Activated T-cell treated with anti-CD3 and anti-CD28 coated beads, Interleukin-2, amount 50 U/mL, for 1 hour (primary cell): ENCODE data around the gene RPS4Y2.

Source experiments
- DNase-seq: peaks from one replicate; pipeline ENCODE4 v3.0.0-alpha.2; 2020

Gene RPS4Y2

GRCh38 chrY:20755808-20756207, at the start of gene RPS4Y2:
Gene RPS4Y2, plus strand, starts transcription at chrY:20756108. Its CDS starts 56 bp downstream, at chrY:20756164.
- no peak for DNase-seq

GRCh38 chrY:20714391-20714790, 41.5 kb upstream of the RPS4Y2 start:
- DNase-seq: no peak

- DNase-seq: no peak
Measured at GRCh38 chrY:20726184-20726907, 29.6 kb upstream of the RPS4Y2 start.

GRCh38 chrY:20735200-20735599, 20.7 kb upstream of the RPS4Y2 start:
- DNase-seq: no peak

- DNase-seq: no peak
Measured at GRCh38 chrY:20739806-20740205, 16.1 kb upstream of the RPS4Y2 start.

- DNase-seq: no peak
Measured at GRCh38 chrY:20740609-20741008, 15.3 kb upstream of the RPS4Y2 start.

GRCh38 chrY:20745060-20745459, 10.8 kb upstream of the RPS4Y2 start:
- DNase-seq: no peak

GRCh38 chrY:20746919-20747318, 9.0 kb upstream of the RPS4Y2 start:
- DNase-seq: no peak

- no peak for DNase-seq
Measured at GRCh38 chrY:20763869-20764268, 8.0 kb downstream of the RPS4Y2 start.

- no peak for DNase-seq
Measured at GRCh38 chrY:20765117-20765516, 9.2 kb downstream of the RPS4Y2 start.

- DNase-seq: no peak
Measured at GRCh38 chrY:20770755-20771154, 14.8 kb downstream of the RPS4Y2 start.

- no peak for DNase-seq
Measured at GRCh38 chrY:20776104-20776503, 20.2 kb downstream of the RPS4Y2 start.

- no peak for DNase-seq
Measured at GRCh38 chrY:20780104-20780654, 24.3 kb downstream of the RPS4Y2 start.

GRCh38 chrY:20780776-20781175, 24.9 kb downstream of the RPS4Y2 start:
- DNase-seq: no peak

GRCh38 chrY:20781408-20781807, 25.5 kb downstream of the RPS4Y2 start:
- no peak for DNase-seq

GRCh38 chrY:20784965-20785364, 29.1 kb downstream of the RPS4Y2 start:
- no peak for DNase-seq

GRCh38 chrY:20787076-20787475, 31.2 kb downstream of the RPS4Y2 start:
- DNase-seq: no peak

- DNase-seq: no peak
Measured at GRCh38 chrY:20798351-20799049, 42.6 kb downstream of the RPS4Y2 start.

- no peak for DNase-seq
Measured at GRCh38 chrY:20802659-20803058, 46.8 kb downstream of the RPS4Y2 start.

- no peak for DNase-seq
Measured at GRCh38 chrY:20806243-20806642, 50.3 kb downstream of the RPS4Y2 start.

- DNase-seq: no peak
Measured at GRCh38 chrY:20813459-20813858, 57.6 kb downstream of the RPS4Y2 start.

- DNase-seq: no peak
Measured at GRCh38 chrY:20814794-20815193, 58.9 kb downstream of the RPS4Y2 start.

- no peak for DNase-seq
Measured at GRCh38 chrY:20817067-20817466, 61.2 kb downstream of the RPS4Y2 start.
